GM21619 (cell line): Measurements from ENCODE around the gene SLC66A2.

ENCODE experiments used
- ATAC-seq: cut with Tn5 transposase; IDR thresholded peaks from one replicate; pipeline ENCODE4 v1.9.1; 2021; ENCODE audit not compliant: unreplicated experiment

The SLC66A2 gene

DNA sequence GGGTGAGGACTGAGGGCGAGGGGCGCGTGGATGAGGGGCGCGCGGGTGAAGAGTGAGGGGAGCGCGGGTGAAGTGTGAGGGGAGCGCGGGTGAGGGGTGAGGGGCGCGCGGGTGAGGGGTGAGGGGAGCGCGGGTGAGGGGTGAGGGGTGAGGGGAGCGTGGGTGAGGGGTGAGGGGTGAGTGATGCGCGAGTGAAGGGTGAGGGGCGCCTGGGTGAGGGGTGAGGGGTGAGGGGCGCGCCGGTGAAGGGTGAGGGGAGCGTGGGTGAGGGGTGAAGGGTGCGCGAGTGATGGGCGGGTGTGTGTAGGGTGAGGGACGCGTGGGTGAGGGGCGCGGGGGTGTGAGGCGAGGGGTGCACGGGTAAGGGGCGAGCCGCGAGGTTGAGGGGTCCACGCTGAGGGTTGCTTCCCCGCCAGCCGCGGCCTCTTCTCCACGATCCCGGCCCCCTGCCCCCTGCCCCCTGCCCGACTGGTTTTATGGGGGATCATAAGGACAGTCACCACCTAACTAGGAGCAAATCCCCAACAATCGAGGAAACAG is 1.1 kb upstream of the SLC66A2 start:
- ATAC-seq: no peak

- ATAC-seq: peak; percentile 32
These were observed 725 bp downstream of the SLC66A2 start for GRCh38 chr18:79950515-79951341.

DNA sequence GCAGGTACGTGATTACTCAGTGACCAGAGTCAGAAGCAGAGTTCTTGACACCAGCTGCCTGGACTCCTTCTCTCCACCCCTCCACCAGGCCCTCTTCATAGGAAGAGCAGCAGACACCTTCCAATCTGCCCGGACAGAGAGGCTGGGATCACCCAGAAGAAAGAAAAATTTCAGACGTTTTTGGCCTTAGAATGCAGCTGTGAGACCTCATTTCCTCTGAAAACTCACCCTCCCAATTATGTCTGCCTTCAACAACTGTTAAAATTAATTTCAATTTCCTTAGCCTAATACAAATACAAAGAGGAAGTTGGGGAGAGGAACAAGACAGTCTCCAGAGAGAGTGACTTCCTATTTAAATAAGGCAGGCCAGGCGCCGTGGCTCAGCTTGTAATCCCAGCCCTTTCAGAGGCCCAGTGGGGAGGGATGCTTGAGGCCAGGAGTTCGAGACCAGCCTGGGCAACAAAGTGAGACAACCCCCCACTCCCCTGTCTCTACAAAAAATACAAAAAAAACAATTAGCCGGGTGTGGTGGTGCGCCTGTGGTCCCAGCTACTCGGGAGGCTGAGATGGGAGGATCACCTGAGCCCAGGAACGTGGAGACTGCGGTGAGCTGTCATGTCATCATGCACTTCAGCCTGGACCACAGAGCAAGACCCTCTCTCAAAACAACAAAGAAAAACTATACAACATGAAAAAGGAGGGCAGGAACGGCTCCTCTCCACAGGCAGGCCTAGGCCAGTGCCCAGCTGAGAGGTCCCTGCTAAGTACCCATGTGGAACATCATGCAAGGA is 1.6 kb downstream of the SLC66A2 start:
- no peak for ATAC-seq

DNA sequence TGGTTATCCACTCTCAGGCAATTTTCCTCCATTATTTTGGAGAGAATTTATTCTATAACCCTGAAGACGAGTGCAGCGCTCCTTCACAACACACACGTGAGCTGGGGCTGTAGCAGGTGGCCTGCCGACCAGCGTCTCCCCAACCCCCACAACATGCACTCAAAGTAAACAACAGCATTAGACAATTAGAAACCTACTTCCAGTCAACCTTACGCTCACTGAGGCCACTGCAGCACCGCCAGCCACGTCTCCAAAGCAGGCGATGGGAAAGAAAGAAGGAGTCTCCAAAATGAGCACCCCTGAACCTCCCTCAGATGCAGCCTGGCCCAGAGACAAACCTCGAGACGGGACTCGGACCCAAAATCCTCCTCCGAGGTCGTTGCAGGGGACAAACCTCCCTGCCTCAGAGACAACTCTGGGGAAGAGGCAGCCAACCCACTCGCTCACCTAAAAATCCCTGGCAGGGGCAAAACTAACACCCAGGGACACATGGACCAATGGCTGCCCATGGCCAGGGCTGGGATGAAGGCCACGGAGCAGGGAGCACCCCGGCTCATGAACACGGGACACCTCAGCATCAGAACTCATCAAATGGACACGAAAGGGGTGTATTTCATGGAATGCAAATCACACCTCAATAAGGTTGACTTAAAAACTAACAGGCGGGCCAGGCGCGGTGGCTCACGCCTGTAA is 2.6 kb downstream of the SLC66A2 start:
- ATAC-seq: no peak

DNA sequence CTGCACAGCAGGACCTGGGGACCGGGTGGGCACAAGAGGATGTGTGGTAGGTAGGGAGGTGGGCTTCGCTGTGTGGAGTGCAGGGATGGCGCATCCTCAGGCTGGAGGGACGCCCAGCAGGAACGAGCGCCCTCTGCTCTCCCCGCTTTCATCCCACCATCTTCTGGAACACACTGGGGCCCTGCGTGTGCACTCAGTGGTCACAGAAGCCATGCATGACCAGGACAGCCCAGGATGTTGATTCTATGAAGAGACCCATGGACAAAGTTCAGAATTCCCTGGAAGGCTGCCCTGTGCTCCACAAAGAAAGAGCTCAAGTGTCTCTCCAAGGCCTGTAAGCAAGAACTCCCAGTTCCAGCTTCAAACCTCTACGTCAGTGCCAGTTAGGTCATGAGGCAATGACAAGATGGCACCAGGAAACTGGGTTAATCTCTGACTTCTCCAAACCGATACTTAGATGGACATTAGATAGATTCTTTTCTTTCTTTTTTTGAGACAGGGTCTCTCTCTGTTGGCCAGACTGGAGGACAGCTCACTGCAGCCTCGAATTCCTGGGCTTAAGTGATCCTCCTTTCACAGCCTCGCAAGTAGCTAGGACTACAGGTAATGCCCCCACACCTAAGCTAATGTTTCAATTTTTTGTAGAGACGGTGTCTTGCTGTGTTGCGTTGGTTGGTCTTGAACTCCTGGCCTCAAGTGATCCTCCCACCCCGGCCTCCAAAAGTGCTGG is 3.4 kb downstream of the SLC66A2 start:
- no peak for ATAC-seq

- ATAC-seq: no peak
These were observed 4.2 kb downstream of the SLC66A2 start for GRCh38 chr18:79947054-79947755.

DNA sequence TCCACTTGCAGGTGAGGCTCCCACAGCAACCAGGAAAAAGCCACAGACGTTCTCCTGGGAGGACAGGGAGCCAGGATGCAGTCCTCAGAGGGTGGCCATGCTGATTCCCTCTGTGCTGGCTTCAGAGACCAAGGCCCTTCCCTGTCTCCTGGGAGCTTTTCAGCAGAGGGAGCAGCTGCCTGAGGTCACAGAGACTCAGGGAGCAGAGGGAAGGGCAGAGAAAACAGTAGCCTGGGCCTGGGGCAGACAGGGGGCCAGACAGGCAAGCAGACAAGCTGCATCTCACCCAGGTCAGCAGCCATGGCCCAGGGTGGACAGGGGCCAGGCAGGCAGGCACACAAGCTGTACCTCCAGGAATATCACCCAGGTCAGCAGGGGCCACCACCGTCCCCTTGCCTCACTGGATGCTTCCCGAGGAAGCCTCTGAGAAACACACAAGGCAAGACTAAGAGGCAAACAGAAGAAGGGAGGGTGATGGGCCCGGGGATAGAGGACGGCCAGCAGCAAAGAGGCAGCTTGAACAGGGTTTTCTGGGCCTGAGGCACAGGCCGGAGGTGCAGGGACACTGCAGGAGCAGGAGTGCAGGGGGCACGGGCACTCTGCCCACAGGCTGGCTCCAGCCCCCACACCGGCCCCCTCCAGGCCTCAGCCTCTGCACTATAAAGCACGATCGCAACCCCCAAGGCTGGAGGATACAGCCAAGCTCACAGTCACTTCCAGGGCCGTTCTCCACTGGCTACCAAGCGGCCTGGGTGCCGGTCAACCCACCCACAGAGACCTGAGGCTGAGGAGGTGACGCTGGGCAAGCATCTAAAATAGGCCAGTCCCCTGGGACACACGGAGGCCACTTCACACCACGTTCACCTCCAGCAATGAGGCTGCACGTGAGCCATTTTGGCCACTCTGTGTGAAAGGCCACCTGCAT is 6.1 kb downstream of the SLC66A2 start:
- no peak for ATAC-seq

DNA sequence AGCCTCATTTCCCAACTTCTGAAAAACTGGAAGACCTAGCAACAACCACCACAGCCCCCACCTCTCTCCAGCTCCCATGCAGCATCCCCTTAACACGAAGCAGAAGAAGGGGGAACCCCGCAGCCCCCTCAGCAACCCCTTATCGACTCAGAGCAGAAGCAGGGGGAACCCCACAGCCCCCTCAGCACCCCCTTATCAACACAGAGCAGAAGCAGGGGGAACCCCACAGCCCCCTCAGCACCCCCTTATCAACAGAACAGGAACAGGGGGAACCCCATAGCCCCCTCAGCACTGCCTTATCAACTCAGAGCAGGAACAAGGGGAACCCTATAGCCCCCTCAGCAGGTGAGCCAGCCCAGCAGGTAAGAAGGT is 6.7 kb downstream of the SLC66A2 start:
- peak; percentile 1 for ATAC-seq

DNA sequence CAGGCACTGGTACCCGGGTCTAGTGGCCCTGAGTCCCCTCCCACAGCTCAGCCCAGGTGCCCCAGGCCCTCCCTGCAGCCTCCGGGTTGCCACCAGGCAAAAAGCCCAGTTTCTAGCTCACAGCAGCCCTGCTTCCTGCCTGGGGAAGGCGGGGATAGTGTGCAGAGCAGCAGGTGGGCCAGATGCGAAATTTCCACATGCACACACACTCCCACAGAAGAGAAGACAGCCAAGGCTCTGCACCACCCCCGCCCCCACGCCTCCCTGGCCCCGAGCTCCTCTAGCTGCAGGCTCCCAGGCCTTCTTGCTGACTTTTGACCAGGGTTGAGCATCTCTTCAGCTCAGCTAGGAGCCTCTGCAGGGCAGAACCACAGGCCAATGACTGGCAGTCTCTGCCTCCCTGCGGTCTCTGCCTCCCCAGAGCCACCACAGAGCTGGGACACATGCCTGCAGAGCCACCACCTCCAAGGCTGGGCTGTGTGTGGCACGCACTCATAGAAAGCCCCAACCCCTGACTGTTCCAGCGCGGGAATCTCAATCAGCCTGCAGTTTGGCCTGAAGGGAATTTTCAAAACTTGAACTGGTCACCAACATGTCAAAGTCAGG is 7.2 kb downstream of the SLC66A2 start:
- peak; percentile 42 for ATAC-seq

GRCh38 chr18:79943608-79944125 is 7.8 kb downstream of the SLC66A2 start:
- ATAC-seq: no peak

DNA sequence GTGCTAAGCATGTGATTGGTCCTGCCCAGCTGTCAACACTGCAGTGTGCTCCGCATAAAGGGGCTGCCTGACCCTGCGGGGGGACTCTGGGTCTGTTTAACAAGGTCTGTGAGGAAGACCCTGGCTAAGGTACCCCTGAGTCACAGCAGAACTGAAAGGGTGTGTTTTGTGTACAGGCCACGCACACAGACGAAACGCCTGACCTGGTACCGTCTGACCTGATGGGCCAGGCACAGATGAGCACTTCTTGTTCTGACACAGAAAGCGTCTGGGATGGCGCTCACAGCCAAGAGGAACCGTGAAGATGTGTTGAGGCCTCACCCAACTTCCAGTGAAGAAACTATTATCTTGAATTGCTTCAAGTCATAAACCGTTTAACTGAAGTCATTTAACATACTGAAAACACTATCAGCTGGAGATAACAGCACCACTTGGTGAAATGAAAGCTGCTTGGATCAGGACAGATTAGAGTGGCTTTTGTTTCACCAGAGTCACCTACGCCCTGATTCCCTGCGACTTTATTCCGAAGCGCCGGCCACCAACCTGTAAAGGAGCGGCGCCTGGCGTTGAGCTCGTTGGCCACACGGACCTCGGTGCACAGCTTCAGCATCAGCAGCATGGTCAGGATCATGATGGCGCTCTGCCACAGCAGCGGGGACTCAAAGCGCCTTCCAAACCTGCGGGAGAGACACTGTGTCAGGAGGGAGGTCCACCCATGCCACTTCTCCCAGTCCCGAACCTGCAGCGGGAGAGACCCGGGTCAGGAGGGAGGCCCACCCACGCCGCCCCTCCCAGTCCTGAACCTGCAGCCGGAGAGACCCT is 8.5 kb downstream of the SLC66A2 start:
- no peak for ATAC-seq

DNA sequence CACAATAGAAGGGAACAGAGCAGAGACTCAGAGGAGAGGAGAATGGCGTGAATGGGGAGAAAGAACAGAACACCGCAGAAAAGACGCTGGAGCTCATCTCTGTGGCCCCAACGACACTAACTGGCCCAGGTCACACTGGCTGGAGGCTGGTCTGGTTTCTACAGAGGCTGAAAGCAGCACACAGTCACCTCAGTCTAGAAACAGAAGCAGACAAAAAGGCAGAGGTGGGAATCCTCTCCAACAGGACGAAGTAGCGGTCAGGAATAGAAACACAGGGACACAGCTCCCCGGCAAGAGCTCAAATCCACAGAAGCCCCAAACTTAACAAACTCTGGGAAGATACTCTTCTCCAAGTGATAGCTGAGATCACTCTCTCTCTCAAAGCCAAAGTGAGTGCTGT is 9.2 kb downstream of the SLC66A2 start:
- ATAC-seq: no peak

GRCh38 chr18:79941473-79942119 is 9.9 kb downstream of the SLC66A2 start:
- ATAC-seq: no peak

GRCh38 chr18:79940814-79941472 is 10.5 kb downstream of the SLC66A2 start:
- no peak for ATAC-seq

GRCh38 chr18:79940126-79940813 is 11.2 kb downstream of the SLC66A2 start:
- no peak for ATAC-seq

GRCh38 chr18:79939096-79939495 is 12.4 kb downstream of the SLC66A2 start:
- ATAC-seq: no peak
